BLaER1 treated with 17β-estradiol and CSF1 and Interleukin-3, amounts not matched to agents 10 nM and 100 nM (cell line): ENCODE measurements around the gene SCOC.

Experiments
- H3K27ac ChIP-seq, 11 experiments: shearing (Covaris generic); formaldehyde crosslinking; 2 replicates each; pipeline ENCODE4 v1.8.1; 2022
- H3K27me3 ChIP-seq, 11 experiments: shearing (Covaris generic); formaldehyde crosslinking; 2 replicates each; pipeline ENCODE4 v1.8.1; 2022
- H3K36me3 ChIP-seq, 11 experiments: shearing (Covaris generic); formaldehyde crosslinking; 2 replicates each; pipeline ENCODE4 v1.8.1; 2022
- H3K4me1 ChIP-seq, 10 experiments: shearing (Covaris generic); formaldehyde crosslinking; 2 replicates each; pipeline ENCODE4 v1.8.1; 2022
- H3K4me2 ChIP-seq, 11 experiments: shearing (Covaris generic); formaldehyde crosslinking; 2 replicates each; pipeline ENCODE4 v1.8.1; 2022
- H3K4me3 ChIP-seq, 10 experiments: shearing (Covaris generic); formaldehyde crosslinking; 2 replicates each; pipeline ENCODE4 v1.8.1; 2022
- H3K9ac ChIP-seq, 11 experiments: shearing (Covaris generic); formaldehyde crosslinking; 2 replicates each; pipeline ENCODE4 v1.8.1; 2022
- H3K9me3 ChIP-seq, 11 experiments: shearing (Covaris generic); formaldehyde crosslinking; replicated peaks in 1 of 11; 2 replicates each; pipeline ENCODE4 v1.8.1; 2022
- H4K20me1 ChIP-seq, 11 experiments: shearing (Covaris generic); formaldehyde crosslinking; 2 replicates each; pipeline ENCODE4 v1.8.1; 2022
- Cebpa-rat ChIP-seq, 11 experiments: shearing (Covaris generic); IDR thresholded peaks; 2 replicates each; pipeline ENCODE4 v1.8.1; 2022

Gene SCOC

DNA sequence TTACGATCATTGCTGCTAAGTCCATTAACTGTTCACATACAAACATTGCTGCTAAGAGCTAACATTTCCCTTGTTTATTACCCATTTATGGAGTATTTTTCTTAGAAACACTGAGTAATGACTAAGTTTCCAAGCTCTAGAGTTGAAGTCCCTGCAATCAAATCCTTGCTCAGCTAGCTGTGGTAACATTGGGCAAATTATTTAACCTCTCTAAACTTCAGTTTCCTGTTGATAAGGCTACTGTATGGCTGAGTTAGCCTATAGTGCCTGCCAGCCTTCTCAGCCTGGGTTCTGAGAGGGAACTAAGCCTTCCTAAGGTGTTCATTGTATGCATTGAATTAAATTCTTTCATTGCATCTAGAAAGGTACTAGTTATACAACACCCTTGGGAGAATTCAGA lies 15.2 kb upstream of the SCOC start:
- TF ChIP-seq Cebpa-rat (IDR thresholded peaks at IDR 0.05), result no peak
- Histone ChIP-seq H3K9me3 (no peaks in the 10 kb centered on the region), H3K27ac (no peak overlapping the region), H3K36me3 (no peaks in the 10 kb centered on the region), H3K4me2 (peak overlapping the region in 4 of 11 experiments; percentile 67 to 77 (median 72); a peak in 5 of 22 replicates), H3K4me3 (no peak overlapping the region), H3K4me1 (peaks cover 0 to 19% (median 14%) of the 10 kb centered on the region in 10 experiments; a peak in 18 of 20 replicates), H3K27me3 (no peaks in the 10 kb centered on the region), H3K9ac (no peak overlapping the region), H4K20me1 (no peaks in the 10 kb centered on the region)

DNA sequence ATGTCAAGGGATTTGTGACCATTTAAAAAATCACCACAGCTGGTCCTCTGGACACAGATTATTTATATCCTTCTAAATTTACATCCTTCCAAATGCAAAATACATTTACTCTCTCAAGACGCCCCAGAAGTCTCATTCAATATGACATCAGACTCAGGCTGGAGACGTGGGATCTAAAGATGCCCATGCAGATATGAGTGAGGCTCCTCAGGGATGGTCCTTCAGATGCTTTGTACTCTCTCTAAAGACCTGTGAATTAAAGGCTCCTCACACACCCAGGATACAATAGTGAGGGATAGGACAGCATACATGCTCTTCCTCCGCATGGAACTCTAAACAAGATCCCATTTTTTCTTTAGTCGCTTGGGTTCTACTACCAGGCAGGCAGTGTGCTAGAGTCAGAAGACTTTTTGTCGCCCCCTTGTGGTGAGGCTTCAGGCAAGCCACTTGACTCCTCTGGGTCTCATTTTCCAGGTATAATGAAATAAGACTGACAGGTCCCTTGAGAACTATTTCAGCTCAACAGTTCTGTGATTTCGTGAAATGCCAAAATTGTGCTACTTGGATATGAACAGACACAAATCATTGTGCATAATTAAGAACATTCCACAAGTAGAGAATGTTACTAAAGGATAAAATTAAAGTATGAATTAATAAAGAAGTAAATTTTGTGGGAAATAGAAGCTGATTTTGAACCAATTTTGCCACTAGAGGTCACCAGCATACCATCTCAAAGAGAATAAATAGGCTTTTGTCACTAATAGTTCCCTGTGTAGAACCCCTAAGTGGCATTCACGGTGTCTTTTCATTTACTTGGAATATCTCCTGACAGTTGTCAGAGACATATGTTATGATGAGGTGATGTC lies 13.7 kb upstream of the SCOC start:
- Histone ChIP-seq H3K36me3 (no peaks in the 10 kb centered on the region), H3K4me1 (peaks cover 0 to 19% (median 14%) of the 10 kb centered on the region in 10 experiments; a peak in 18 of 20 replicates), H3K9me3 (no peaks in the 10 kb centered on the region), H4K20me1 (no peaks in the 10 kb centered on the region), H3K27ac (no peak overlapping the region), H3K27me3 (no peaks in the 10 kb centered on the region), H3K4me3 (no peak overlapping the region), H3K4me2 (peak overlapping the region in 10 of 11 experiments; percentile 8 to 77 (median 62); a peak in 17 of 22 replicates), H3K9ac (peak overlapping the region in 1 of 11 experiments; percentile 28; a peak in 1 of 22 replicates)
- TF ChIP-seq Cebpa-rat (IDR thresholded peaks at IDR 0.05), result no peak

DNA sequence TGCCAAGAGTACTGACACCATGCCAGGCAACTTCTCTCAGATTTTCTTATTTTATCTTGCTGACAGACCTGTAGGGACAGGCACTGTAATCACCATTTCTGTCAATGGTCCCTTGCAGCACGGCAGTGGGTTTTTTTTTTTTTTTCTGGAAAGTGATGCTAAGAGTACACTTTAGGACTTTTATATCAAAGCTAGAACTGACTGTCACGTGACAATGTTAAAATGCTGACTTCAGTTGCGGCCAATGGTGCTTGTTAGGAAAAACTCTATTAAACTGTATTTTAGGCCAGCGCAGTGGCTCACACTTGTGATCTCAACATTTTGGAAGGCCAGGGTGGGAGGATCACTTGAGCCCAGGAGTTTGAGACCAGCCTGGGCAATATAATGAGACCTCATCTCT lies 12.3 kb upstream of the SCOC start:
- Histone ChIP-seq H3K4me2 (no peak overlapping the region), H3K36me3 (no peaks in the 10 kb centered on the region), H4K20me1 (no peaks in the 10 kb centered on the region), H3K27ac (no peak overlapping the region), H3K27me3 (no peaks in the 10 kb centered on the region), H3K4me1 (peaks cover 0 to 19% (median 14%) of the 10 kb centered on the region in 10 experiments; a peak in 18 of 20 replicates), H3K9me3 (no peaks in the 10 kb centered on the region), H3K9ac (no peak overlapping the region), H3K4me3 (no peak overlapping the region)
- TF ChIP-seq Cebpa-rat (IDR thresholded peaks at IDR 0.05), result no peak

DNA sequence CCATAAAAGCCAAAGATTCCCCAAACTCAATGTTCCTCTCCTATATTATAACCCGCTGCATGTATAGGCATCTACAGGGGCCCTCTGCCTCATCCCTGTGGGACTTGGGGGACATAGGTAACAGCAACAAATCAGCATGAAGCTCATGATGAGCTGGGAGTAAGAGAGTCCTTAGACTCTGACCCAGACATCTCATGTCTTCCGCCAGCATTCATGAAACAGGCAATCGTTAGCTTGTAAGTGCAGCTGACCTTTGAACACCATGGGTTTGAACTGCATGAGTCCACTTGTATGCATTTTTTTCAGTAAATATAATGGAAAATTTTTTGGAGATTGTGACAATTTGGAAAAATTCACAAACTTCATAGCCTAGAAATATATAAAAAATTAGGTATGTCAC lies 10.4 kb upstream of the SCOC start:
- H3K4me2 ChIP-seq, result no peak overlapping the region
- no peak overlapping the region for H3K4me3 ChIP-seq
- TF ChIP-seq Cebpa-rat (IDR thresholded peaks at IDR 0.05), result no peak

DNA sequence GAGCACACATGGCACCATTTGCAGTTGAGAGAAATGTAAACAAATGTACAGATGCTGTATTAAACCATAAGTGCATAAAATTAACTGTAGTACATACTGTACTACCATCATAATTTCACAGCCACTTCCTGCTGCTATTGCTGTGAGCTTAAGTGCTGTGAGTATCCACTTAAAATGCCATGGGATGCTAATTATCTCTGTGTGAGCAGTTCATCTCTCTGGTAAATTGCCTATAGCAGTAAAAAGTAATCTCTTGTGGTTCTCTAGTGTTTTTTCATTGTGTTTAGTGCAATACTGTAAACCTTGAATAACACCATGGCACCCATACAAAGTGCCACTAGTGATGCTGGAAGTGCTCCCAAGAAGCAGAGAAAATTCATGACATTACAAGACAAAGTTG lies 9.9 kb upstream of the SCOC start:
- Histone ChIP-seq H3K4me2 (no peak overlapping the region), H3K4me1 (peaks cover 0 to 16% (median 12%) of the 10 kb centered on the region in 10 experiments; a peak in 18 of 20 replicates), H3K36me3 (no peaks in the 10 kb centered on the region), H3K9me3 (no peaks in the 10 kb centered on the region), H3K27me3 (no peaks in the 10 kb centered on the region), H4K20me1 (no peaks in the 10 kb centered on the region), H3K4me3 (no peak overlapping the region), H3K27ac (no peak overlapping the region), H3K9ac (no peak overlapping the region)
- no peak for TF ChIP-seq Cebpa-rat (IDR thresholded peaks at IDR 0.05)

More for the DNA sequence above, 10.4 kb upstream of the SCOC start:
- Histone ChIP-seq H3K9me3 (no peaks in the 10 kb centered on the region), H3K4me1 (peaks cover 0 to 19% (median 14%) of the 10 kb centered on the region in 10 experiments; a peak in 18 of 20 replicates), H3K27ac (no peak overlapping the region), H4K20me1 (no peaks in the 10 kb centered on the region), H3K27me3 (no peaks in the 10 kb centered on the region), H3K9ac (no peak overlapping the region), H3K36me3 (no peaks in the 10 kb centered on the region)

DNA sequence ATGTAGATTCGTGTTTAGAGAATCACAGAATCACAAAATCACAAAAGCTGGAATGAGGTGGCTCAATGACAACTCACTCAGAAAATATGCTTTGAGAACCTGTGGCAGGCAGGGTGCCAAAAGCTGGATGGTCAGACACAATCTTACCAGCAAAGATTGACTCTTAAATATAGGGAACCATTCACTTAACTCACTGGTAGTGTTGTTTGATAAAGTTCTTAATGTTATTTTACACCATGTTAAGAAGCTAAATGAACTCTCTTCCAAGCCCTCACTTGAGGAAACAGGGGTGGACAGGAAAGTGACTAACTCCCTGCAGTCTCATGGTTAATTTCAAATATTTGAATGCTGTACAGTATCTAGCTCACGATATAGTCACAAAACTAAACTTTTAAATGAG lies 5.7 kb upstream of the SCOC start:
- H3K4me2 ChIP-seq, result no peak overlapping the region
- H4K20me1 ChIP-seq, result no peaks in the 10 kb centered on the region
- no peak overlapping the region for H3K27ac ChIP-seq
- no peak overlapping the region for H3K9ac ChIP-seq
- TF ChIP-seq Cebpa-rat (IDR thresholded peaks at IDR 0.05), result no peak
- no peaks in the 10 kb centered on the region for H3K36me3 ChIP-seq
- no peak overlapping the region for H3K4me3 ChIP-seq
- no peaks in the 10 kb centered on the region for H3K9me3 ChIP-seq
- peaks cover 4 to 6% (median 6%) of the 10 kb centered on the region in 10 experiments; a peak in 19 of 20 replicates for H3K4me1 ChIP-seq
- H3K27me3 ChIP-seq, result no peaks in the 10 kb centered on the region

DNA sequence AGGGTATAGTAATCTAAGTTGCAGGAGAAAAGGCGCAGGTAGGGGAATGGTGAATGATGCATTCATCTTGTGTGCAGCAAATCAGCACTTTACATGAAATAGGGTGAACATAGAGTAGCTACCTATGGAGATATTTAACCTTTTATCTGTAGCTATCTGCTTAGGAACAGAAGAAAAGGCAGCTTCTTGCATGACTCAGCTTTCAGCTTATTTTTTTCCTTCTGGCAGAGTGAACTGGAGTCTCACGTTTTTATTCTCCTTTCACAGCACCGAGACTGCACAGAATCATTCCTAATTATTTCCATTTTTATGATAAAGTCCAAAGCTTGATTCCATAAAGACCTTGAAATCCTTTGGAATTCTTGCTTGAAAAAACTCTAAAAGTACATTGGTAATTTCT lies 4.8 kb upstream of the SCOC start:
- peaks cover 5 to 7% (median 6%) of the 10 kb centered on the region in 10 experiments; a peak in 19 of 20 replicates for H3K4me1 ChIP-seq
- H3K4me3 ChIP-seq, result no peak overlapping the region
- no peak overlapping the region for H3K4me2 ChIP-seq
- H3K27me3 ChIP-seq, result no peaks in the 10 kb centered on the region
- H4K20me1 ChIP-seq, result no peaks in the 10 kb centered on the region; a peak in 2 of 22 replicates
- TF ChIP-seq Cebpa-rat (IDR thresholded peaks at IDR 0.05), result no peak
- H3K36me3 ChIP-seq, result no peaks in the 10 kb centered on the region
- H3K9me3 ChIP-seq, result no peaks in the 10 kb centered on the region
- no peak overlapping the region for H3K9ac ChIP-seq
- H3K27ac ChIP-seq, result no peak overlapping the region

DNA sequence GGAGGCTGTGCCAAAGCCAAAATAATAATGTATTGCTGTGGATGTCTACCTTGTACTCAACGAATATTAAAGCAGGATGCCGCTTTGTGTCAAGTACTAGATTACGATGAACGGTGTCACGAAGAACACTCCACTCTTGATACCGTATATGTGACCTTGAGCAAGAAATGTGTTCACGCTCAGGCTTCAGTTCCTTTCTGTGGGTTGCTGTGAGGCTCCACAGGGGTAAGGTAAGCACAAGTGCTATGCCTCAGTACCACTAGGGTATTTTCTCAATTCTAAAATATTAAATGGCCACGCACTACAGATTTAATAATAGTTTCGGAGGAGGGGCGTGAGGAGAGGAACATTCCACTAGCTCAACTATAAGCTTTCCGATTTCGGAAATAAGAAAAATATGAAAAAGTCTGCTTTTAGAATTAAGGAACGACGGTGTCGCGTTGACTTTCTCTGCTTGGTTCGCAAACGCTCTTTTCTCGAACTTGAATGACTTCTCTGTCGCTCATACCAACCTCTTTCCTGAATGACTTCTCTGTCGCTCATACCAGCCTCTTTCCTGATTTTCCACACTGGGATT lies 607 bp upstream of the SCOC start:
- Histone ChIP-seq H3K36me3 (no peaks in the 10 kb centered on the region), H3K9me3 (no peaks in the 10 kb centered on the region), H4K20me1 (peaks cover 0 to 29% (median 18%) of the 10 kb centered on the region in 11 experiments; a peak in 12 of 22 replicates), H3K4me3 (peak overlapping the region; percentile 74 to 95 (median 86)), H3K27me3 (no peaks in the 10 kb centered on the region), H3K4me2 (peak overlapping the region; percentile 66 to 91 (median 76)), H3K4me1 (peaks cover 16 to 35% (median 25%) of the 10 kb centered on the region in 10 experiments), H3K27ac (peak overlapping the region; percentile 27 to 90 (median 86); a peak in 21 of 22 replicates), H3K9ac (peak overlapping the region; percentile 66 to 92 (median 89))
- TF ChIP-seq Cebpa-rat (IDR thresholded peaks at IDR 0.05), result no peak

DNA sequence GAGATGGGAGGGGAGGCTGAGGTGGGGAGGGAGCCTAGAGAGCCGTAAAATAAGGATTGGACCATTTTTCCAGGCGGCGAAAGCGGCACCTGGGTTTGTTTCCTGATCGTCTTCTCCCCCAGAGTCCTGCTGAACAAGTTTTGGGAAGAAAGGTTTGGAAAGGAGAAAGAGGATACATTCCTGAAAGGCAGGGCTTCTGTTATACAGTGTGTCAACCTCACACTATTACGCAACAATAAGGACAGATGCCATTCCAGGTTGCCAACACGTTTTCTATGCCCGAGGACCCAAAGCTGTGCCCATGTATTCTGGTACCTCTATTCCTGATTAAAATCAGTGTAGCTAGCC lies 658 bp downstream of the SCOC start:
- Histone ChIP-seq H3K27me3 (no peaks in the 10 kb centered on the region), H3K27ac (peak overlapping the region; percentile 59 to 90 (median 86); a peak in 21 of 22 replicates), H3K9me3 (no peaks in the 10 kb centered on the region), H3K9ac (peak overlapping the region; percentile 81 to 92 (median 89)), H4K20me1 (peaks cover 0 to 31% (median 18%) of the 10 kb centered on the region in 11 experiments; a peak in 12 of 22 replicates), H3K4me3 (peak overlapping the region; percentile 74 to 95 (median 86)), H3K36me3 (peaks cover 0 to 3% (median 3%) of the 10 kb centered on the region in 11 experiments; a peak in 15 of 22 replicates), H3K4me2 (peak overlapping the region; percentile 82 to 98 (median 93)), H3K4me1 (peaks cover 16 to 35% (median 25%) of the 10 kb centered on the region in 10 experiments)
- peak; percentile 55 to 99 (median 95) for TF ChIP-seq Cebpa-rat (IDR thresholded peaks at IDR 0.05)
